Neural crest cell (in vitro differentiated cells): Measurements from ENCODE around the gene CCL22. TPM values are rescaled to one million over a fixed set of nuclear protein-coding genes. Genes with fewer than 3 reads are reported as not detected.

ENCODE experiments used
- DNase-seq: peaks from one replicate; pipeline ENCODE4 v3.0.0; 2021; ENCODE audit warnings: low read depth, mixed read lengths, low spot score
- H3K27ac Mint-ChIP-seq: one replicate; pipeline ENCODE4 v1.8.0; 2021; ENCODE audit warnings: mild to moderate bottlenecking, mixed read lengths; ENCODE audit not compliant: unreplicated experiment
- H3K27me3 Mint-ChIP-seq: 2 replicates; pipeline ENCODE4 v1.8.0; 2021; ENCODE audit warnings: low read depth, mild to moderate bottlenecking, mixed read lengths
- H3K36me3 Mint-ChIP-seq: 2 replicates; pipeline ENCODE4 v1.8.0; 2021; ENCODE audit warnings: low read depth, mild to moderate bottlenecking, mixed read lengths
- H3K4me1 Mint-ChIP-seq: 2 replicates; pipeline ENCODE4 v1.8.0; 2021; ENCODE audit warnings: mixed read lengths
- H3K4me3 Mint-ChIP-seq: one replicate; pipeline ENCODE4 v1.8.0; 2021; ENCODE audit warnings: mild to moderate bottlenecking, mixed read lengths
- H3K9me3 Mint-ChIP-seq: 2 replicates; pipeline ENCODE4 v1.8.0; 2021; ENCODE audit warnings: mixed read lengths
- total RNA-seq: library from RNA; stranded (reverse); gene quantifications from 2 replicates; pipeline ENCODE4 v1.2.1, GENCODE V29; 2021
- TF ChIP-seq, protein P1 (sequence below): fragments of 200-600 bp; sonication (generic); conservative IDR thresholded peaks from 2 replicates; pipeline ENCODE4 v1.5.0; 2021; ENCODE audit warnings: antibody characterized with exemption, mild to moderate bottlenecking

The CCL22 gene
- total RNA-seq, 1 donor from 2014 or later, result not detected

DNA sequence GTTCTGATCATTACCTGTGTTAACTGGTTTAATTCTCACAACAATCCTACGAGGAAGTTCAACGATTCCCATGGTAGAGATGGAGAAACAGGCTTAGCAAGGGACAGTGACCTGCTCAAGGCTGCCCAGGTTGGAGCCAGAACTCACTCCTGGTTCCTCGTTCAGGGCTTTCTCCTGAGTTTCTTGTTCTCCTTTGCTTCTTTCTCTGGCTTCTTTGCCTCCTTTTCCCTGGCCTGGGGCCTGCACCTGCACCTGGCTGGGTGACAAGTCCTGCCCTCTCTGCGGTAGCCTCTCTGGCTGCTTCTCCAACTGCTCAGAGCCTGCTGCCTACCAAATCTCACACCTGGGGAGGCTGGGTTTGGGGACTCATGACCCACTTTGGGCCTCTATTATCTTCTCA is 2.8 kb downstream of the CCL22 start:
- Mint-ChIP-seq H3K27me3 (no peaks in the 10 kb centered on the region), H3K9me3 (no peaks in the 10 kb centered on the region), H3K36me3 (no peaks in the 10 kb centered on the region), H3K4me1 (no peaks in the 10 kb centered on the region), H3K4me3 (no peak overlapping the region), H3K27ac (no peak overlapping the region)
- TF ChIP-seq, protein P1, sequence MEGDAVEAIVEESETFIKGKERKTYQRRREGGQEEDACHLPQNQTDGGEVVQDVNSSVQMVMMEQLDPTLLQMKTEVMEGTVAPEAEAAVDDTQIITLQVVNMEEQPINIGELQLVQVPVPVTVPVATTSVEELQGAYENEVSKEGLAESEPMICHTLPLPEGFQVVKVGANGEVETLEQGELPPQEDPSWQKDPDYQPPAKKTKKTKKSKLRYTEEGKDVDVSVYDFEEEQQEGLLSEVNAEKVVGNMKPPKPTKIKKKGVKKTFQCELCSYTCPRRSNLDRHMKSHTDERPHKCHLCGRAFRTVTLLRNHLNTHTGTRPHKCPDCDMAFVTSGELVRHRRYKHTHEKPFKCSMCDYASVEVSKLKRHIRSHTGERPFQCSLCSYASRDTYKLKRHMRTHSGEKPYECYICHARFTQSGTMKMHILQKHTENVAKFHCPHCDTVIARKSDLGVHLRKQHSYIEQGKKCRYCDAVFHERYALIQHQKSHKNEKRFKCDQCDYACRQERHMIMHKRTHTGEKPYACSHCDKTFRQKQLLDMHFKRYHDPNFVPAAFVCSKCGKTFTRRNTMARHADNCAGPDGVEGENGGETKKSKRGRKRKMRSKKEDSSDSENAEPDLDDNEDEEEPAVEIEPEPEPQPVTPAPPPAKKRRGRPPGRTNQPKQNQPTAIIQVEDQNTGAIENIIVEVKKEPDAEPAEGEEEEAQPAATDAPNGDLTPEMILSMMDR, result no peak
- DNase-seq, result no peak

GRCh38 chr16:57364143-57364542 is 5.6 kb downstream of the CCL22 start:
- Mint-ChIP-seq H3K4me1 (no peaks in the 10 kb centered on the region), H3K9me3 (no peaks in the 10 kb centered on the region), H3K4me3 (no peak overlapping the region), H3K36me3 (no peaks in the 10 kb centered on the region), H3K27ac (no peak overlapping the region), H3K27me3 (no peaks in the 10 kb centered on the region)
- DNase-seq, result no peak
- TF ChIP-seq, protein P1, result no peak

- H3K9me3 Mint-ChIP-seq, result no peaks in the 10 kb centered on the region
- no peak for DNase-seq
- H3K27ac Mint-ChIP-seq, result no peak overlapping the region
- no peak overlapping the region for H3K4me3 Mint-ChIP-seq
- H3K4me1 Mint-ChIP-seq, result peaks cover 3% of the 10 kb centered on the region
- H3K27me3 Mint-ChIP-seq, result no peaks in the 10 kb centered on the region
- TF ChIP-seq, protein P1, result no peak
- H3K36me3 Mint-ChIP-seq, result no peaks in the 10 kb centered on the region
Observed at GRCh38 chr16:57366544-57367040, 8.0 kb downstream of the CCL22 start.

GRCh38 chr16:57367116-57367752 is 8.7 kb downstream of the CCL22 start:
- Mint-ChIP-seq H3K4me3 (no peak overlapping the region), H3K27me3 (no peaks in the 10 kb centered on the region), H3K27ac (no peak overlapping the region), H3K4me1 (peaks cover 8% of the 10 kb centered on the region), H3K36me3 (no peaks in the 10 kb centered on the region), H3K9me3 (no peaks in the 10 kb centered on the region)
- TF ChIP-seq, protein P1, result no peak
- DNase-seq, result no peak

DNA sequence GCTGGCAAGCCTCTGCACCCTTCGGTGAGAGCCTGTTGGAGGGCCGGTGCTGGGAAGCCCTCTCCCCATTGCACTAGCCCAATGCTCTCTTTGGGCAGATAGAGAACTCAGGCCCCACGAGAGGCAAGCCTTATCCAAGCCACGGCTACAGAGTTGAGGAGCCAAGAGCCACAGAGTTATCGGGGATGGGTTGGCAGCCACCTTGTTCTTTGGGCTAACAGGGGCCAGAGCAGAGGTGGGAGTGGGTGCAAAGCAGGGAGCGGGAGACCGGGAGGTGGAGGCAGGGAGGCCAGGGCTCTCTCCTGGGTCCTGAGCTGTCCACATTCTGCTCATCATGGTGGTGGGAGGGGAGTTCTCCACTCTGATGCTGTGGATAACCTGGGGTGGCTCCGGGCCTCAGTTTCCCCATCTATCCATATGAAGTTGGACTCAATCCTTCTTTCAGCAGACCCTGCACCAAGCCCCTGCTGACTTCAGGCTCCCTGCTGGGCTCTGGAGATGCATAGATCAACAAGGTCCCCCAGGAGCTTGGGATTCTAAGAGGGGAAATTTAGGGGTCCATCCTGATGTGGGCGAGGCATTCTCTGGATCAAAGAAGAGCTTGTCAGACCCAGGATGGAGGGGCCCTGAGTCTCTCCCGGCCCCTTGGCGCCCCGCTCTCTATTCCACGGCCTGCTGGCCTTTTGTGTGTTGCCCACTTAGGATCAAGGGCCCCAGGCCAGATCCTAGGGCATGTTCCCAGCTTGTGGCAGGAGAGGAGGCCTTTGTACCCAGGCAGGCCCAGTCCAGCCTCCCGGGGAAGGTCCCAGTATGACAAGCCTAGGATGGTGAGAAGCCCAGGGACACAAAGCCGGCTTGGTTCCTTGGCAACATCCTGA is 13.2 kb downstream of the CCL22 start:
- H3K27ac Mint-ChIP-seq, result peak overlapping the region; percentile 86
- peak overlapping the region; percentile 87 for H3K4me3 Mint-ChIP-seq

More for the DNA sequence above, 13.2 kb downstream of the CCL22 start:
- DNase-seq, result no peak
- no peaks in the 10 kb centered on the region for H3K27me3 Mint-ChIP-seq
- no peaks in the 10 kb centered on the region for H3K9me3 Mint-ChIP-seq
- TF ChIP-seq, protein P1, result no peak
- H3K4me1 Mint-ChIP-seq, result peaks cover 35% of the 10 kb centered on the region
- H3K36me3 Mint-ChIP-seq, result no peaks in the 10 kb centered on the region
